GM19043 (cell line): Measurements from ENCODE around the gene RBP4.

ENCODE experiments used
- ATAC-seq: cut with Tn5 transposase; IDR thresholded peaks from one replicate; pipeline ENCODE4 v1.9.1; 2021; ENCODE audit warnings: low read depth; ENCODE audit not compliant: unreplicated experiment

The RBP4 gene

GRCh38 chr10:93597075-93597599 lies 3.9 kb downstream of the RBP4 start:
- ATAC-seq: no peak

GRCh38 chr10:93596539-93596938 lies 4.5 kb downstream of the RBP4 start:
- ATAC-seq: no peak

GRCh38 chr10:93595378-93596161 lies 5.5 kb downstream of the RBP4 start:
- ATAC-seq: no peak

GRCh38 chr10:93594518-93594917 lies 6.5 kb downstream of the RBP4 start:
- ATAC-seq: no peak

- no peak for ATAC-seq
These were observed 7.3 kb downstream of the RBP4 start for GRCh38 chr10:93593749-93594148.

- no peak for ATAC-seq
These were observed 7.8 kb downstream of the RBP4 start for GRCh38 chr10:93593254-93593653.

- no peak for ATAC-seq
These were observed 9.8 kb downstream of the RBP4 start for GRCh38 chr10:93591065-93591808.

- no peak for ATAC-seq
These were observed 10.4 kb downstream of the RBP4 start for GRCh38 chr10:93590638-93591037.

GRCh38 chr10:93589648-93590562 lies 11.1 kb downstream of the RBP4 start:
- no peak for ATAC-seq

- ATAC-seq: no peak
These were observed 16.6 kb downstream of the RBP4 start for GRCh38 chr10:93584445-93584844.

- no peak for ATAC-seq
These were observed 20.2 kb downstream of the RBP4 start for GRCh38 chr10:93580828-93581227.

- ATAC-seq: no peak
These were observed 20.9 kb downstream of the RBP4 start for GRCh38 chr10:93579985-93580711.

- ATAC-seq: no peak
These were observed 21.9 kb downstream of the RBP4 start for GRCh38 chr10:93579089-93579488.

GRCh38 chr10:93577565-93577964 lies 23.5 kb downstream of the RBP4 start:
- ATAC-seq: no peak

- no peak for ATAC-seq
These were observed 24.1 kb downstream of the RBP4 start for GRCh38 chr10:93576888-93577287.

- ATAC-seq: no peak
These were observed 27.1 kb downstream of the RBP4 start for GRCh38 chr10:93573924-93574323.

GRCh38 chr10:93573051-93573909 lies 27.8 kb downstream of the RBP4 start:
- no peak for ATAC-seq

GRCh38 chr10:93572606-93573005 lies 28.4 kb downstream of the RBP4 start:
- no peak for ATAC-seq

- ATAC-seq: no peak
These were observed 30.7 kb downstream of the RBP4 start for GRCh38 chr10:93570383-93570782.
